HL-60/S4 (cell line): ENCODE data around the gene IQSEC1.

Source experiments
- in situ Hi-C: fragments of 300-500 bp; cut with MboI; formaldehyde crosslinking; loops from 2 replicates; pipeline ENCODE4 v1.14.3; 2022; ENCODE audit warnings: low sequenced_read_pairs

IQSEC1 gene

DNA sequence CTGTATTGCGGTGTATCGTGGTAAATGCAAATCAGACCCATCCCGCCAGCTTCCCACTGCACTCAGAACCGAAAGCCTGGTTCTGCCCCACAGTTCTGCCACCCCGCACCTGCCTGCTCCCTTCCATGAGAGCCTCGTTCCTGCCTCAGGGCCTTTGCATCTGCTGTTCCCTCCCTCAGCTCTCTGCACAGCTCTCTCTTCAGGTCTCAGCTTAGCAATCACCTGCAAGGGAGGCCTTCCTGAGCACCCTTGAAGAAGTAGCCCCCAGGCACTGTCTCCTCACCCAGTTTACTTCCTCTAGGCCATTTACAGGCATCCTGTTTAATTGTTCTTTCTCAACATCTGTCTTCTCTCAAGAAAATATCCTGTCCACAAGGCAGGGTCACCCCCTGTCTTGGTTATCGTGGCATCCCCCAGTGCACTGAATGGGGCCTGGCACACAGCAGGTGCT, 13.3 kb upstream of the IQSEC1 start:
- in situ Hi-C loops: loop anchor here (5.0 kb wide), 1 partner anchor 371 kb away; no protein-coding TSS in a partner anchor

DNA sequence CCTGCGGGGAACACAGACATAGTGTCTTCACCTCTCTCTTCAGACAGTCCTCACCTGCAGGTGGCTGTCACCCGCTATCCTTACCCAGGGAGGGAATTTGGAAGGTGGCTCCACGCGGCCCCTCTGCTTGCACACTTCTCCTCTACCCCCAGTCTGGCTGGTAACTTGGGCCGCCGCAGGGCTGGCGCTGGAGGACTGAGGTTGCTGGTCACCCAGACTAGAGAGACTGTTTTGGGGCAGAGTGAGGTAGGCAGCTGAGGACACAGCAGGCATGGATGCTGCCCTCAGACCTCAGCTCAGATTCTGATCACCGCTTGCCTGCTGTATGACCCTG, 12.6 kb upstream of the IQSEC1 start:
- in situ Hi-C loops: loop anchor here (5.0 kb wide), 1 partner anchor 371 kb away; no protein-coding TSS in a partner anchor

DNA sequence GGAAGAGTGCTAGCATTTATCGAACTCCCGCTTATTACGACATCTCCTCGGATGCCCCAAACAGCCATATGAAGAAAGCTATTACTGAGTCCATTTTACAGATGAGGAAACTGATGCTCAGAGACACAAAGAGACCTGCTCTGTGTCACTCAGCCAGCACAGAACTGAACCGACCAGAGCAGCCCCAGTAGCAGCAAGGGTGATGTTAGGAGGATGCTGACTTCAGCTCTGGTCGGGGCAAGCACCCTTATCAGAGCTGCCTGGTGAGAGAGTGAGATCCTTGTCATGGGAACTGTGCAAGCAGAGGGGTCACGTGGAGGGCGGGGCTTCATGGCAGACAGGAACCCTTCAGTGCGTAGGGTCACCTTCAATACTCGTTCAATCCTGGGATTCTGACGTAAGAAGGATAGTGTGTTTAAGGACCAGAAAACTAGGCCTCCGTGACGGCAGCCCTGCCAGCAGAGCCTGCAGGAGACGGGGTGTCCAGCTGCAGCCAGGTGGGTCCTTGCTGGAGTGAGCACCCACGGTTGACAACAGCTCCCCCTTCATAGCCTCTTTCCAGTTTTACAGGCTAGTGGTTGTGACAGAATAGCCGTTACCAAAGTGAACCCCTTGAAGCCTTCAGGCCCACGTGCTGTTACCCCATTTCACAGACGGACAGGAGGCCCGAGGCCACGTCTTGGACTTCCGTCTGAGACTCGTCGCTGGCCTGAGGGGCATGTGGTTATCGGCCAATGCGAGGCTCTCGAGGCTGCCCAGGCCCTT, 12.0 kb upstream of the IQSEC1 start:
- in situ Hi-C loops: loop anchor here (5.0 kb wide), 1 partner anchor 372 kb away; no protein-coding TSS in a partner anchor

DNA sequence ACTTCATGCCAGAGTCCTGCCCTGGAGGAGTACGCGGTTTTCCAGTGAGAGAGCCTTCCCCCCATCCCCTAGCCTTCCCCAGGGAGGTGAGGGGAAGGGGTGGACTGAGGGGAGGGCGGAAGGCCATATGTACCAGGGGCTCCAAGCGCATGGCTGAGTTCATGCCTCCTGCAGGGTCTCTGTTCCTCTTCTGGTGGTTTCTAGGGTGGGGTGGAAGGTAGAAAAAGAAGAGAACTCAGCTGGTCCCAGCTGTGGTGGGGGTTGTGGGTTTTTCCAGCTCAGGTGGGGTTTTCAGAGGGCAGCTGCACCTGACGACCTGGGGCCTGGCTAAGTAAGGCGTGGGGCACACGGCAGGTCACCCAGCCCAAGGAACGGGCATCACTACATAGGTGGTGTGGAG, 10.7 kb upstream of the IQSEC1 start:
- in situ Hi-C loops: no loop called here

DNA sequence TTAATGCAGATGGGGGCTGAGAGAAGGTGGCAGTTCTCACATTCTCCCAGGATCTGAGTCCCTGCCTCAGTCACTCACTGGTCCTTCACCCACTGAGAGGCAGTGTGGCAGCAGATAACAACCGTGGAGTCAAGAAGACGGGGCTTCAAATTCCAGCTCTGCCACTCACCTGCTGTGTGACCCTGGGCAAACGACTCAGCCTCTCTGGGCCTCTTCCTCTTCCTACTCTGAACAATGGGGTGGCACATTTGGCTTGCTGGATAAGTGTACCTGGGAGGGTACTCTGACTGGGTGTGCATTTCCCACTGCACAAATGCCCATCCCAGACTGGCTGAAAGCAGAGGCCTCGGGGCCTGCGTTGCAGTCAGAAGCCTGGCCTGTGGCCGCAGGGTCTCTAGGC, 10.0 kb upstream of the IQSEC1 start:
- in situ Hi-C loops: no loop called here

DNA sequence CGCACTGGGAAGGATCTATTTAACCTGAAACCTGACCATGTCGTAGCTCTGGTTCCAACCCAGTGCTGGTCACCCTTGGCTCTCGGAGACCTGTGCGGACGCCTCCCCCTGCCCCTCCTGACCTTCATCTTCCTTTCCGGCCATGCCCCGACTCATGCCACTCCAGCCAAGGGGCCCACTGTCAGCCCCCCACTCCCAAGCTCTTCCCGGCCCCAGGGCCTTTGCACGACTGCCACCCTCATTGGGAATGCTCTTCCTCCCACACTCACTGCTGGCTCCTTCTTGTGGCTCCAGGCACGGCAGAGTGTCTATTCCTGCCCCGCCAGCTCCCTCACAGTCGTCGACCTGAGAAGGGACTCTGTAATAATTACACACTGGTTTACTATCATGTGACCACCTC, 9.4 kb upstream of the IQSEC1 start:
- in situ Hi-C loops: no loop called here

DNA sequence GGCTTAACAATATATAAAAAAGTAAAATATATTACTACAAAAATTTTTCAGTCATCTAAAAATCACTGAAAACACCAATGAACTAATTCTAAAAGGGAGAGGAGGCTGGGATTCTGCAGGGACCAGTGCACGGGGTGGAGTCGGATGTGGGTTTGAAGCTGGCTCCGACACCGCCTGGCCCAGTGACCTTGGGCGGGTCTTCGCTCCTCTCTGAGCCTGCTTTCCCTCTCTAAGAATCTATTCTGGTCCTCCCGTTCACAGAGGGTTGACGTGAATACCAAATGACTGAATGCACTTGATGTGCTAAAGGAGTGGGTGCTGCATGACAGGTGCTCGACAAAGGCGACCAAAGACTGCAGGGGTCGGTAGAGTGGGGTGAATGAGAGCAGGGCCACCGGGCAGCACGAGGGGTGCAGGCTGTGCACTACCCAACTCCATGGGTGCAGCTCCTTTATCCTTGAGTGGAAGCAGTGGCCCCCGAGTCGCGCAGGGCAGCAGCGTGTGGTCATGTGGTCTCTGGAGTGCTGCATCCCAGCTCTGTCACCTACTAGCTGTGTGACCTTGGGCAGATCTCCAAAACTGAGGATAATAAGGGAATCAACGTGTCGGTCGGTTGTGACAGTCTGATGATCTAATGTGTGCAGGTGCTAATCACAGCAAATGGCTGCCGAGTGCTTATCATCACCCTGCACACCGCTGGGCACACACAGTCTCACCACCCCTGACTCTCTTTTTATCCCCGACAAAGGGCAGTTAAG, 8.6 kb upstream of the IQSEC1 start:
- in situ Hi-C loops: no loop called here

DNA sequence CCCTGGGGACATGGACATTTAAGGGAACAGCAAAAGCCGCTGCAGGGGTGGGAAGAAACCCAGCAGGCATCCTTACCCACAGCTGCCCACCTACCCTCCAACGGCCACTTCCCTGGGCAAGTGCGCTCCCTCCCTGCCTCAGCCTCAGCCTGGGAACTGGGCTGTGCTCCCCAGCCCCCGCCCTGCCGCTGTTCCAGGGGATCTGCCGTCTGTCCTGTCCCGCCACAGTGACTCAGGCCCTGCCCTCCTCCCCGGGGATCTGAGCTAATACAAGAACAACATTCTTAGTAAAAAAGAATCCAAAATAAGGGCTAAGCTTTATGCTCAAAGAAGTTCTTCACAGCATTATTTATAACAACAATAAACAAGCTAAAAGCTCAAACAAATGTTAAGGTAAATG, 7.4 kb upstream of the IQSEC1 start:
- in situ Hi-C loops: no loop called here

DNA sequence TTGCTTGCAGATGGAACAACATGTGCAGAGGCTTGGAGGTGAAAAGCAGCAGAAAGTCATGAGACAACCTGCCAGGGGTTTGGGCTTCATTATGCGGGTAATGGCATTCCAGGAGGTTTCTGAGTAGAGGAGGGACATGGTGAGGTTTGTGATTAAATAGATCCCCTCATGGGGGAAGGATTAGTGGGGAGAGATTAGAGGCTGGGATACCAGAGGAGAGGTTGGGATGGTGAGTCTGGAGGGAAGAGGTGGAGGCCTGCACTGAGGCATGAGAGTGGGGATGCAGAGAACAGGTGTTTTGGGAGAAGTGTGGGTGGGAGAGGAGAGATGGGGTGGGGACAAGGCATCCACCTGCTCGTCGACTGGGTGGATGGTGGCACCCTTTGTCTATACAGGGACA, 6.8 kb upstream of the IQSEC1 start:
- in situ Hi-C loops: no loop called here

DNA sequence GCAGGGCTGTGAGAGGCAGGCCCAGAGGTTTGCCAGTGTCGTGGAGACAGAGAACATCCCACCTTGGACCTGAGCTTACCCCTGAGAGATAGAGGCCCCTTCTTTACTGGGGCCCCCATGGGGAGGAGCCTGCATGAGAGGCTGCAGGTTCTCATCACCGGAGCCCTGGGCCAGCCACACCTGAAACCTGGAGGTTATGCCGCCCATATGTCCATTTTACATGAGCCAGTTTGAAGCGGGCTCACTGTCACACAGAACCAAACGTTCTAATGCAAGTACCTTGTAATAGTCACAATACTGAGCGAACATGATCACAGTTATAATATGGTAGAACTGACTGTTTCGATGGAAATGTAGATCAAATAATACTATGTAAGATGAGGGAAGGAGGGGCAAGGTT, 6.3 kb upstream of the IQSEC1 start:
- in situ Hi-C loops: no loop called here

DNA sequence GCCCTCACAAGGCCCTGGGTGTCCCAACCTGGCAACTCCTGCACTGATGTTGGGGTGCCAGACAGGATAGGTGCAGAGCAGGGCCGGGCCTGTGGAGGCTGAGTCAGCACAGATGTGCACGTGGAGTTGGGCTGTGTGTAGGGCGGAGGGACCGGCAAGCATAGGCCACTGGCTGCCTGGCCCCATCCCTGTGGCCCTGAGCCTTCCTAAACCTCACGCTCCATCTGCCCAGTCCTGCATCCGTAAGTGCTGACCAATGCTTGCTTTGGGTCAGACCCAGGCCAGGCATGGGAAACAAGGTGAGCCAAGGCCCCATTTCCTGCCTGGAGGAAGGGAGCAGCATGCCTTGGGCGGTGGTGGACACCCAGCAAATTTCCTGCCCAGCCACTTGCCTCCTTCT, 5.8 kb upstream of the IQSEC1 start:
- in situ Hi-C loops: no loop called here

DNA sequence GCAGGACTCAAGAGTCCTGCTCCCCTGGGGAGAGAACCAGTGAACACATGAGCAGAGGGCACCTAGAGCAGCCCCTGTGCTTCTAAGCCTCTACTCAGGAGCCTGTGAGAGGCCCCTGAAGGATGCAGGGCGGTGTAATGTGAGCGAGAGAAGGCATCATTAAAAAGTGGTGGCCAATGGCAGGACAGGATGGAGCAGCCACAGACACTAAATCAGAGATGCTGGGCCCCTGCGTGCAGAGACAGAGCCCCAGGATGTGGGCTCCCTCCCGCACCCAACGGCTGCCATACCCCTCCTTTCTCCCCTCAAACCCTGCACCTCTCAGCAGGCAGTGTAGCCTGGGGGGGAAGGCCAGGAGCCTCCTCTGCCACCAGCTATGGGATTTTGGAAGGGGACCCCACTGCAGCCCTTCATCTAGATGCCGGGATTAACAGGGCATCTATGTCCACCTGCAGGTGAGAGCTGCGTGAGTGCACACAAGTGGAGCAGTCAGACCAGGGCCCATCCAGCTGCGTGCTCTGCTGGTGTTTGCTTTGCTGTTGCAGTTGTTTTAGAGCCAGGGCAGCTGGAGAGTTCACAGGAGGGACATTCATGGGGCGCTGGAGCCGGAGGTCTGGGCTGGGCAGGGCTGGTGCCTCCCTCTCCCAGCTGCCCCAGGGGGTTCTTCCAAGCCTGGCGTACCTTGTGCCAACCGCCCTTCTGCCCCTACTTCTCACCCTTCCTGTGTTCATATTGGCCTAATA, 5.1 kb upstream of the IQSEC1 start:
- in situ Hi-C loops: no loop called here

DNA sequence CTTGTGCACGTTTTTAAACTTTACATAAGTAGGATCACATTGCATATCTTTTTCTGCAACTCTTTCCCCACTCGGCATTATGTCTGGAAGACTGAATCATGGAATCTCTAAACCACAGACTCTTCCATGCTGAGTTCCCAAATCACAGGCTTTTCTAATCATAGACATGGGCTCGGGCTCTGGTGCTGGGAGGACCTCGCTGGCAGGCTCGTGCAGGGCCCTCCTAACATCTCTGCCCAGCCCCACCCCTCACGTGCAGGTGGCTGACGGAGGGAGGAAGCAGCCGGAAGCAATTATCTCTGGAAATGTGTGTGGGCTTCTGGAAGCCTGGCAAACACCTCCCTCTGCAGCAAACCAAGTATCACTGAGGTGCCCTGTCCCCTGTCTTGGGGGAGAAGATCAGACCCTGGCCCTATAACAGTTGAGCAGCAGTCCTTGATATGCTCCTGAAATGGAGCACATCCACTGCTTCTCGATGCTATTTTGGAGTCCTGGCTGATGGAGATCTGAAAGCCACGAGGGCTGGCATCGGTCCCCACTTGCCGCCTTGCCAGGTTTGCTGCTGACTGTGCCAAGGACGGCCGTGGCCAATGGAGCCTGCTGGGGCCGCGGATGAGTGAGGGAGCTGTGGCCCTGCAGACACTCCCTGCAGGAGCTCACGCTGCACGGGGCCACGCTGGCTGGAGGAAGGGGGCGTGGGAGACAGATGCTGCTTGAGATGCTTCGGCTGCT, 4.4 kb upstream of the IQSEC1 start:
- in situ Hi-C loops: no loop called here

DNA sequence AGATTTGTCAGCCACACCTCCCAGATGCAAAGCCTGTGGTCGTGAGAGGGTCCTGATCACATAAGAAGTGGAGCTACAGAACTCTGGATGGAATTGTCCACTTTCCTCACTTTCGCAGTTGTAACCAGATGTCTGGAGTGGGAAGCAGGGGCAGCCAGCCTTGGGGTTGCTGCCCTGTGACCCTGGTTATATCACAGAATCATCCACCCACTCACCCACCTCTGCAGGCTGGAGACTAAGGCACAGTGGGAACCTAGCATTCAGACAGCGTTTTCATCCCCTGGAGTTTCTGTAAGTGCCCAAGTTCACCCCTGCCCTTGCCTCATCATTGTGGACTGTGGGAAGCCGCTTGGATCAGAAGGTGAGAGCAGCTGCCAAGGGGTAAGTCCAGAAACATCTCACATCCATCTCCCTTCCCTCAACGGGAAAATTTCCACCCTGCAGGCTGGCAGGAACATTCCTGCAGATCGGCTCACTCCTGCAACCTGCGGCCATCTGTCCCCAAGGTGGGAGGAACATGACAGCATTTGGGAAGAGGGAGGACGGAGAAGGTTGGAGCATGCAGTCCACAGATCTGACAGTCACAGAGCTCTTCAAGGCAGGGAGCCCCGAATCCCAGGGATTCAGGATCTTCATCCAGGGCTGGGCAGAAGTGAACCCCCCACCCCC, 2.9 kb upstream of the IQSEC1 start:
- in situ Hi-C loops: no loop called here

DNA sequence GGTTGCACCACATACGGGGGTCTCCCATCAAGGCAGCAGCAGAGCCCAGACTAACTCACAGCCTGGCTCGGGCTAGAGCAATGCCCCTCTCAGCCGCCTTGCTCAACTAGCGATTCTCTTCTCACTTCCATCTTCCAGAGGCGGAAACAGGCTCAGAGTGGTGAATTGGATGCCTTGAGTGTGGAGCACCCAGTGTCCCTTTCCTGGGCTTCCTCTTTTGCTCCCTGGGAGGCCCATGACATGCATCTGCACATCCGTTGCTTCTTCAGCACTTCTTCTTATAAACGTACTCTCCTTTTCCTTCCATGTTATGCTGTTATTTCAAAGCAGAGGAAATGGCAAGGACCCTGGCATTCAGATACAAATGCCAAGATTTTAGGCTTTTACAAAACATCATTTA, 2.1 kb upstream of the IQSEC1 start:
- in situ Hi-C loops: no loop called here

DNA sequence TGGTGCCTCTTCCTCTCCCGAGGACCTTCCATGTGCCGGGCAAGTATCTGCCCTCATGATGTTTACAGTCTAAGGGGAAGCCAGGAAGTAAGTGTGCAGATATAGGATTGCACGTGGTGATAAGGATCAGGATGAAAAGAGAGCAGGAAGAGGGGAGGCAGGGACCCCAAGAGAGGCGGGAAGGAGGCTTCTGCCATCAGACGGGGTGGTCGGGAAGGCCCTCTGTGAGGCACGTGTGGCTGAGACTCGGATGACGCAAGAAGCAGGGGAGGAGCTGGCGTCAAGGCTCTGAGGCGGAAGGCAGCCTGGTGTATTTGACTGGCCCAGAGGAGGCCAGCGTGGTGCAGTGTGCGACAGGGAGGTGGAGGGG, 762 bp upstream of the IQSEC1 start:
- in situ Hi-C loops: no loop called here

DNA sequence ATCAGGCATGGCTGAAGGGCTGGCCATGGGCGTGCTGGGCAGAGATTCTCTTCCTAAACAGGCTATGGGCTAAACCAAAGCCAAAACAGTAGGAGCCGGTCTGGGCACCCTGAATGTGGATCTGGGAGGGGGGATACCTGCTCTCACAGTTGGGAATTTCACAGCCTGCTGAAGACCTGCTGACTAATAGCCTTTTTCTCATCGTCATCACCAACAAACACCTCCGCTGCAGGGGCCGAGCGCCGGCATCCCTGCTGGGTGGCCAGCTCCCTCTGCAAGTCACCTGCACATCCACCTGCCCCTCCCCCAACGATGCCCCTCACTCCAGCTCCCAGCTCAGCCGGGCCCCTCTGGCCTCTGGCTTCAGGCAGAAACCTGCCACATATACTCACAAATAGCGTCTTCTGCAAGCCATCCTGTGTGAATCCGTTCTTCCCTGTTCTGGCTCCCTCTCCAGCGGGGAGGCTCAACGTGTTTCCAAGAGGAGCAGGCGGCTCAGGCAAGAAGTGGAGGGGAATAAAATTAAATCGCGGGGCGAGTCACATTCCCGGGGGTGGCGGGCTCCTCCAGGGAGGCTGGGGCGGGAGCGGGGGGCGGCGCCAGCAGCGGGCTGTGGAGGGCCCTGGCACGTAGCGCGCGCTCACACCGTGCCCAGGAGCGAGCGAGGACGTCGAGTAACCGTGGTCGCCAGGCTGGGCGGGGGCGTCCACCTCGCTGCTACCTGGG, 466 bp downstream of the IQSEC1 start:
- in situ Hi-C loops: no loop called here

DNA sequence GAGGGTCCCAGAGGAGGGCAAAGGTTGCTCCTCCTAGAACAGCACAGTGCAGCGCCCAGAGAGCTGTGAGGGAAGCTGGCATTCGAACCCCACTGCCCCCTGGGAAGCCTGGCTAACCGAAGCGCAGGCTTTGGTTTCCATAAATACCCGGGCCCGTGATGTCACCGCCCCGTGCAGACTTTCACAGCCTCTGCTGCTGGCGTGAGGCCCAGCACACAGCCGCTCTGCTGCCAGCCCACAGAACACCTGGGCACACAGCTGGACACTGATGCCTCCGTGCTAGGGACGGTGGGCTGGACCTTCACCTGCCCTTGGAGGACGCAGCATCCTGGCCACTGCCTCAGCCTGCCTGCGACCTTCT, 1.0 kb downstream of the IQSEC1 start:
- in situ Hi-C loops: no loop called here

DNA sequence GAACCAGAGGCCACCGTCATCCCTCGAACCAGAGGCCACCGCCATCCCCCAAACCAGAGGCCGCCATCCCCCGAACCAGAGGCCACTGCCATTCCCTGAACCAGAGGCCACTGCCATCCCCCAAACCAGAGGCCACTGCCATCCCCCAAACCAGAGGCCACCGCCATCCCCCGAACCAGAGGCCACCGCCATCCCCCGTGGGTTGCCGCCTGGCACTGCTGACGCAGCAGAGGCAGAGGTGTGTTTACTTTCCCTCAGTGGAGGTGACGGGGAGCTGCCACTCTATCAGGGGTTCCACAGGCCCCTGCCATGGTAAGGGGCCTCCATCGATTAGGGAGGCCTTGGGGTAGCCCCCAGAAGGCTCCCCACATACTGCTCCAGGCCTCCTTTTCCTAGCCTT, 1.5 kb downstream of the IQSEC1 start:
- in situ Hi-C loops: no loop called here
